GM19025 (cell line): ENCODE results near the gene MCOLN2.
"Not testable (repeated sequence)": the region's sequence is repeated elsewhere in the genome, so short reads cannot be mapped to it uniquely, and the experiment has no call there.

ENCODE experiments used
- ATAC-seq: cut with Tn5 transposase; IDR thresholded peaks from one replicate; pipeline ENCODE4 v1.9.1; 2021; ENCODE audit warnings: mild to moderate bottlenecking, low read depth, moderate library complexity; ENCODE audit not compliant: unreplicated experiment

MCOLN2 gene

DNA sequence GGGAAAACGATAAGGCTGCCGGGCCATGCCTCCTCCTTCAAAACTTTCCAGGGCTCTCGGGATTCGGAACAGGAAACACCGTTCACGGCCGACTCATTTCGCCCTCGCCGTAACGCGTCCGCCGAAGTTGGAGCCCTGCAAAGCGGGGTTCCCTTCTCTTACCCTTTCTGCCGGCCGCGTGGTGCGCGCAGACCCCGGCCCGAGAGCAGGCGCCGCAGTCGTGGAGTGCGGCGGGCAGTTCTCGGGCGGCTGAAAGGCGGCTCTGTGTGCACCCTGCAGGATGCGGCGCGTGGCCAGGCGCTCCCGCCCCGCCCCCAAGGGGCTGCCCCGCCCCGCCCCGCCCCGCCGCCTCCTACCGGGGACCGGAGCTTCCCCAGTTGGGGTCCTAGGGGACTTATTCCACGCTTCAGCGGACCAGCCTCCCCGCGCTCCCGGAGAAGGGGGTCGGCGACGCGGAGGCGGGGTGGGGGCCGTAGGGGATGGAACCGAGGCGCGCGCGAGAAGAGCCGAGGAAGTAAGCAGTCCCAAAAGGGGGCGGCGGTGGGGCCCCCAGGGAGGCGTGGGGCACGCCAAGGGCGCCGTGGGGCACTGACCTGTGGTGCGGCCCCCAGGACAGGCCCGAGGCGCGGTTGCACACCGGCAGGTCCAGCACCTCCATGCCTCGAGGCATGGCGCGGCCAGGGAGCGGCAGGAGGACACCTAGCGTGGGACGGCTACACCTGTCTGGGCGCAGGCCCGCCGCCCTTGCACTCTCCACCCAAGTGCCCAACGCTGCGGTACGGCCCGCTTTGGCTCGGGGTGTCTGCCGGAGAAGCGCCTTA, at the start of gene MCOLN2:
MCOLN2 (minus strand) TSS at position 268 of the 821 bp plus-strand sequence; CDS start at position 27, 241 bp downstream.
- ATAC-seq, result peak; percentile 48

- ATAC-seq, result no peak
Observed at GRCh38 chr1:85042413-85042812, 45.5 kb upstream of the MCOLN2 start.

DNA sequence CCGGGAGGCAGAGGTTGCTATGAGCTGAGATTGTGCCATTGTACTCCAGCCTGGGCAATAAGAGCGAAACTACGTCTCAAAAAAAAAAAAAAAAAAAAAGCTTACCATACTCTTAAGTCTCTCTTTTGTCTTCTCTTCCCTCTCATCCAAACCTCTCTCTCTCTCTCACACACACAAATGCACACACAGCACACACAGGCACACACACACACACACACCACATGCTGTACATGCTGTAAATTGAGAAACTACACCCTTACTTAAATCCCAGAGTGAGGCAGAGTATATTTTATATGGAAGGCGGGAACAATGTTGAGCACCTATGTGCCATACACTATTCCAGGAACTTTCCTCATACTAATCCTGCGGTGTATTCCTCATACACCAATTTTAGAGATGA, 44.9 kb upstream of the MCOLN2 start:
- no peak for ATAC-seq

DNA sequence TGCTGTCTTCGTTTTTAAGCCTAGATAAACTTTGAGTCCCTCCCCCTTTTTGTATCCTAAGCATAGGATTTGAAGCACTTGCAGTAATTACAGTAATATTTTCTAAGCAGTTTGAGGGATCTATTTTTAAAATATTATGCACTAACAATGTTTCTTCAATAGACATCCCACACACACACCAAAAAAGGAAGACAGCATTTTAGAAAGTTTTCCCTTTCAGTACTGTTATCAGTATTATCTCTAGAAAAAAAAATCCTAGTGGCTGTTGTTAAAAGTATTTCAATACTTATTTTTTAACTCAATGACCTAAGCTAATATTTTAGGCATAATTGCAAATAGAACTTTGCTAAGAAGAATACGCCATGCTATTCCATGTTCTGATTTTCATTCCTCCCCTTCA, 36.3 kb upstream of the MCOLN2 start:
- ATAC-seq, result no peak

DNA sequence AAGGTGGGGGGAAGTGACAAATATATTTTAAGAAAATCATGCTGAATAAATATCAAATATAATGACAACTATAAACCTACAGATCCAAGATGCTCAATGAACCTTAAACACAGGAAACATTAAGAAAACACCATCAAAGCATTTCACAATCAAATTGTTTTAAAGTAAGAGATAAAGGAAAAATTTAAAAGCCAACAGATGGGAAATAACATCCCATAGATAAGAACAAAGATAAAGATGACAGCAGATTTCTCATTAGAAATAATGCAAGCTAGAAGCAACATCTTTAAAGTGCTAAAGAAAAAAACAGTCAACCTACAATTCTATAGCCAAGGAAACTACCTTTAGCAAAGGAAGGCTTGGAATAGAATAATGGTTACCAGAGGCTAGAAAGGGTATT, 33.6 kb upstream of the MCOLN2 start:
- ATAC-seq, result no peak

GRCh38 chr1:85028151-85028550, 31.2 kb upstream of the MCOLN2 start:
- ATAC-seq, result no peak

- peak; percentile 83 for ATAC-seq
Observed at GRCh38 chr1:85027242-85027983, 30.5 kb upstream of the MCOLN2 start.

- ATAC-seq, result no peak
Observed at GRCh38 chr1:85025940-85026339, 29.0 kb upstream of the MCOLN2 start.

- ATAC-seq, result no peak
Observed at GRCh38 chr1:85024736-85025135, 27.8 kb upstream of the MCOLN2 start.

DNA sequence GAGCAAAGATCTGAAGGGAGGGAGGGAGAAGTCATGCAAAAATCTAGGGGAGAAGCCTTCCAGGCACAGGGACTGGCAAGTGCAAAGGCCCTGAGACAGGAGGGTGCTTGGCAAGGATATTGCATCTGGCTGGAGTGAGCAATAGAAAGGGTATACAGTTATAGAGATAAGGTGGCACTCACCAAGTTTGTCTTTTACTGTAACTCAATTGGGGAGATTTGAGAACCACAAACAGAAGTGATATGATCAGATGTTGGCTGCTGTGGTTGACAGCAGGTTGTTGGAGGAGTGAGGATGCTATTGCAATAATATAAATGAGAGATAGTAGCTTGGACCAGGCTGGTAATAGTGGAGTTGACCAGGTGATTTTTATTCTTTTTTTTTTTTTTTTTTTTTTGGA, 25.8 kb upstream of the MCOLN2 start:
- ATAC-seq, result no peak

DNA sequence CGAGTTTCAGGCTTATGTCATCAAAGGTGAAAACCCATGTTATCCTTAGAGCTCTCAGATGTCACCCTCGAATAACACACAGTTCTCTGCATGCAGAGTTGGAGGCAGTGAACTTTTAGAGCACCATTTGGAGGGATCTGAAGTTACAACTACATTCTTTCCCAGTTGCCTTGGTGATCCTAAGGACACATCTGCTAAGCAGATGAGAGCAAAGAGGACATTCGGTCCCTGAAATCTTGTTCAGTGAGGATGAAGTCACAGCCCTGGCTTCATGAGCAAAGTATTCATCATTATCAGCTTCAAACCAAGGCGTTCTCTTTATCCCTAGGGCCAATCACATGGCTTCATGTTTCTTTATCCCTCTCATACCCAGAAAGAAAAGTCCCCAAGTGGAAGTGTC, 23.1 kb upstream of the MCOLN2 start:
- ATAC-seq, result no peak

GRCh38 chr1:85015826-85016225, 18.9 kb upstream of the MCOLN2 start:
- no peak for ATAC-seq

GRCh38 chr1:85005641-85006040, 8.7 kb upstream of the MCOLN2 start:
- ATAC-seq, result not testable (repeated sequence)

- no peak for ATAC-seq
Observed at GRCh38 chr1:85001742-85002141, 4.8 kb upstream of the MCOLN2 start.

GRCh38 chr1:84998642-84999280, 1.8 kb upstream of the MCOLN2 start:
- peak; percentile 44 for ATAC-seq

- ATAC-seq, result no peak
Observed at GRCh38 chr1:84997667-84998600, 1.0 kb upstream of the MCOLN2 start.

DNA sequence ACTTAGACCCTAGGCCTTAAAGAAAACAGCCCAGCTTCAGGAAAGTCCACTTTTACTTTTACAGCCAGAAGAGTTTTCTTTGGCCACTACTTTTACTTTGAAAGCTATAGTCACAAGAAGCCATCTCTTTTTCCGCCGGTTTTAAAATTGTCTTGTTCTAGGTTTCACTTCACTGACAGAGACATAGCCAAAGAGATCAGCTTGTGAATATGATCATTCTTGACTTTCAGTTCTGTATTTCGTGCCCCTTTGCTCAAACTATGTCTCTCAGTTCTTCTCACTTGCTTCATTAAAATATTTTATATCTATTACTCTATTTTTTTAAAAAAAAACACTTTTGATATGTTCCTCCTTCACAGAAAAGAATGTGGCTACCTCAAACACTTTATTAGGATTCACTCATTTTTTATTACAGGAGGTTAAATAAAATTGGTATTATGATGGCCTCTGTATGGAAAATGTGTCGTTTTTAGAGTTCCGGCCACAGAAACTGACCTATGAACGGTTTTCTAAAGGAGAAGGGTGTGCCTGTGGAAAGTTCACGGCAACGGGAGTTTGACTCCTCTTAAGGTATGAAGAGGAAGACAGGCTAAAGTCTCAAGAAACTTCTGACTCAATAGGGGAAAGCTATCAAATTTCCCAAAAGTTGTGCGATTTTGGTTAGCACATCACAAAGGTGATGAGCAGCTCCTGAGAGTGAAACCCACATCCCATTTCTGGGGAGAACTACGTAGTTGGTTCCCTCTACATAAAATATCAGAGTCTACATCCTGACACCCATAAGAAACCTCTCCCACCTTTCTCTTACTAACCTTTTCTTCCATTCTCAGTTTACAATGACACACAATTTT, 1.2 kb downstream of the MCOLN2 start:
- peak; percentile 29 for ATAC-seq

GRCh38 chr1:84991097-84991920, 5.6 kb downstream of the MCOLN2 start:
- no peak for ATAC-seq
